SU-DHL-6 (cell line): Measurements from ENCODE around the gene TCF12.

Experiments used
- CTCF ChIP-seq: fragments of 200-600 bp; sonication (generic); IDR thresholded peaks from one replicate; pipeline ENCODE4 v1.5.1; 2017; ENCODE audit warnings: antibody characterized with exemption, mild to moderate bottlenecking, low read length, moderate library complexity; ENCODE audit not compliant: insufficient read depth, poor library complexity, severe bottlenecking
- EZH2phosphoT487 ChIP-seq: fragments of 200-600 bp; sonication (generic), shearing (Covaris generic); conservative IDR thresholded peaks from 2 replicates; pipeline ENCODE4 v1.6.1; 2018; ENCODE audit warnings: mild to moderate bottlenecking, antibody characterized with exemption, low read length, moderate library complexity, mixed read lengths

- TF ChIP-seq CTCF (no peak), EZH2phosphoT487 (no peak)
These were observed 360.0 kb downstream of the TCF12 start for GRCh38 chr15:57278439-57278838.
